ENCODE measurements around the gene LSM12. TPM values are rescaled to one million over a fixed set of nuclear protein-coding genes. Genes with fewer than 3 reads are reported as not detected.

LSM12 gene
- total and polyA plus RNA-seq, 2 donors (not counting 3 experiments of a cell fraction or from before 2014, with no cell fraction given) = 36.5 to 68.9 TPM

DNA sequence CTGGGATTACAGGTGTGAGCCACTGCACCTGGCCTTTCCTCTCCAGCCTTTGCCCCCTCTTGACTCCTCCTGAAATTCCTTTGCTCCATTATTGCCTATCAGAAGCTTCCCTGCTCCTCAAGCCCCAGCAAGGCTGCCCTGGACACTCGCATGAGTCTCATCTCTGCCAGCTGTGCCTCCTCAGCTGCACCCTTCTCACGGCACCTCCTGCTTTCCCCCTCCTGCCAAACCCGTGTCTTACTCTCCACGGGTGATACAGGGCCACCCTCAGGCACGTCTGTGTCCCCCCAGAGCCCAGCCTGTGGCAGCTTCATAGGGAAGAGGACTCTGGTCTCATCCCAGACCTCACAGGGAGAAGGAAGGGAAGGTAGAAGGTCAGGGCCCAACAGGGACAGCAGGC lies 19.4 kb upstream of the LSM12 start:
- Histone ChIP-seq H3K36me3 (ENCODE audit: control insufficient read depth in 2 of 2, extremely low read depth in 1 of 2, insufficient read depth in 2 of 2, low read length in 2 of 2) (peaks cover 1 to 15% of the 10 kb centered on the region in 2 experiments), H3K4me3 (replicated peaks in 1 of 3; ENCODE audit: insufficient read depth in 1 of 3, low read depth in 1 of 3, low read length in 3 of 3) (no peak overlapping the region), H3K27me3 (ENCODE audit: control insufficient read depth in 2 of 2, insufficient read depth in 2 of 2, low read length in 2 of 2) (no peaks in the 10 kb centered on the region), H3K79me2 (ENCODE audit: control insufficient read depth, insufficient read depth, low read length) (no peaks in the 10 kb centered on the region), H3K27ac (ENCODE audit: insufficient read depth, low read depth, low read length) (no peak overlapping the region), H3K9ac (replicated peaks; ENCODE audit: extremely low read depth, insufficient read depth, low read length) (no peak overlapping the region), H4K20me1 (replicated peaks; ENCODE audit: control insufficient read depth, extremely low read depth, insufficient read depth, low read length) (no peaks in the 10 kb centered on the region), H3K4me1 (ENCODE audit: control insufficient read depth, extremely low read depth, insufficient read depth, low read length) (peaks cover 6% of the 10 kb centered on the region), H2AFZ (ENCODE audit: low read depth, low read length) (no peak overlapping the region), H3K4me2 (ENCODE audit: insufficient read depth, low read length) (no peak overlapping the region), H3K9me3 (replicated peaks; ENCODE audit: control insufficient read depth, insufficient read depth, low read length) (no peaks in the 10 kb centered on the region), H3K9me1 (replicated peaks; ENCODE audit: control insufficient read depth, extremely low read depth, insufficient read depth, low read length) (no peaks in the 10 kb centered on the region)
- TF ChIP-seq MYC (IDR thresholded peaks at IDR 0.05; ENCODE audit: low read depth, low read length) = no peak
- no peak for TF ChIP-seq POLR2A (IDR thresholded peaks at IDR 0.05; ENCODE audit: low read depth, low read length)
- no peak for TF ChIP-seq EZH2 (IDR thresholded peaks at IDR 0.05; ENCODE audit: borderline replicate concordance, low read depth, low read length, severe bottlenecking)
- TF ChIP-seq, protein P1, sequence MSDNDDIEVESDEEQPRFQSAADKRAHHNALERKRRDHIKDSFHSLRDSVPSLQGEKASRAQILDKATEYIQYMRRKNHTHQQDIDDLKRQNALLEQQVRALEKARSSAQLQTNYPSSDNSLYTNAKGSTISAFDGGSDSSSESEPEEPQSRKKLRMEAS (IDR thresholded peaks at IDR 0.05; ENCODE audit: insufficient read depth, insufficient read length) = no peak
- TF ChIP-seq FOS (IDR thresholded peaks at IDR 0.05; ENCODE audit: borderline replicate concordance, insufficient read depth, low read length) = no peak
- no peak for TF ChIP-seq JUN (IDR thresholded peaks at IDR 0.05; ENCODE audit: borderline replicate concordance, insufficient read depth, insufficient read length, low read depth)
- TF ChIP-seq, protein P2, sequence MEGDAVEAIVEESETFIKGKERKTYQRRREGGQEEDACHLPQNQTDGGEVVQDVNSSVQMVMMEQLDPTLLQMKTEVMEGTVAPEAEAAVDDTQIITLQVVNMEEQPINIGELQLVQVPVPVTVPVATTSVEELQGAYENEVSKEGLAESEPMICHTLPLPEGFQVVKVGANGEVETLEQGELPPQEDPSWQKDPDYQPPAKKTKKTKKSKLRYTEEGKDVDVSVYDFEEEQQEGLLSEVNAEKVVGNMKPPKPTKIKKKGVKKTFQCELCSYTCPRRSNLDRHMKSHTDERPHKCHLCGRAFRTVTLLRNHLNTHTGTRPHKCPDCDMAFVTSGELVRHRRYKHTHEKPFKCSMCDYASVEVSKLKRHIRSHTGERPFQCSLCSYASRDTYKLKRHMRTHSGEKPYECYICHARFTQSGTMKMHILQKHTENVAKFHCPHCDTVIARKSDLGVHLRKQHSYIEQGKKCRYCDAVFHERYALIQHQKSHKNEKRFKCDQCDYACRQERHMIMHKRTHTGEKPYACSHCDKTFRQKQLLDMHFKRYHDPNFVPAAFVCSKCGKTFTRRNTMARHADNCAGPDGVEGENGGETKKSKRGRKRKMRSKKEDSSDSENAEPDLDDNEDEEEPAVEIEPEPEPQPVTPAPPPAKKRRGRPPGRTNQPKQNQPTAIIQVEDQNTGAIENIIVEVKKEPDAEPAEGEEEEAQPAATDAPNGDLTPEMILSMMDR (IDR thresholded peaks at IDR 0.05; ENCODE audit: extremely low read depth in 1 of 2, insufficient read depth in 1 of 2, low read depth in 1 of 2, low read length in 2 of 2) = no peak
- TF ChIP-seq POLR2AphosphoS5 (IDR thresholded peaks at IDR 0.05; ENCODE audit: insufficient read depth, low read depth, low read length) = no peak
- TF ChIP-seq GATA2 (IDR thresholded peaks at IDR 0.05; ENCODE audit: insufficient read depth, insufficient read length, low read depth, low read length) = no peak
- ChIA-PET POLR2A (no interaction called here), CTCF (interaction anchor here (0.6 to 3.0 kb wide), 4 partner anchors 10 to 55 kb away, joined by 3 to 10 read pairs (median 4); partner anchors contain the start of gene HDAC5)
- no TSS peak for BruUV-seq (replicated peaks)
- no peak for FAIRE-seq
- no peak for DNase-seq (ENCODE audit: low read depth, low spot score)
- intact Hi-C loops (cut with micrococcal nuclease) = loop anchor here (2.0 kb wide), 1 partner anchor 29 kb away; no protein-coding TSS in a partner anchor
- dilution Hi-C loops (cut with MboI; ENCODE audit: extremely low pct_ligation_motif_present, low sequenced_read_pairs) = no loop called here
